GM13976 (cell line): ENCODE data around the gene CCNI.

ENCODE experiments used
- DNase-seq: peaks from one replicate; pipeline ENCODE4 v3.0.0; 2012; ENCODE audit warnings: low spot score
- in situ Hi-C: fragments of 300-500 bp; cut with MboI; formaldehyde crosslinking; loops from one replicate; pipeline ENCODE4 v1.12.0; 2022; ENCODE audit warnings: low sequenced_read_pairs, mixed read lengths, inconsistent platforms; ENCODE audit not compliant: unreplicated experiment
- TF ChIP-seq, protein P1 (sequence below): IDR thresholded peaks from 2 replicates; pipeline ENCODE4 v1.5.1; 2012; ENCODE audit warnings: borderline replicate concordance, mild to moderate bottlenecking; ENCODE audit not compliant: insufficient read depth; ENCODE audit errors: extremely low read depth, missing control alignments, control extremely low read depth

Gene CCNI

DNA sequence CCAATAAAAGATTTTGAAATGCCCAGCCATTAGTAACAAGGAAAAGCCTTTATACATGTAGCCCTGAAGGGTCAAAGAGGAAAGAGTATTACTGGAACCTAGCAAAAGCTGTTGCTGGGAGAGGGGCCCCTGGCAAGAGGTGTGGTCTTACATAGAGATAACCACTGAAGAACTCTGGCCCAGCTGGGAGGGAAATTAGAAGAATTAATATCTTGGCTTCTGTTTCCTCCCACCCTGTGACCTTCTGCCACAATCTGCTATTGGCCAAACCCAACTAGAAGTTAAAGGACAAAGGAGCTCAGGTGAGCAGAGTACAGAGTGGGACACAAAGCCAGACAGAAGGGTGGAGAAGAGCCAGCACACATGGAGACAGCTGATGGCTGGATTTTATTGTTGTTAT lies 41.9 kb upstream of the CCNI start:
- TF ChIP-seq, protein P1, sequence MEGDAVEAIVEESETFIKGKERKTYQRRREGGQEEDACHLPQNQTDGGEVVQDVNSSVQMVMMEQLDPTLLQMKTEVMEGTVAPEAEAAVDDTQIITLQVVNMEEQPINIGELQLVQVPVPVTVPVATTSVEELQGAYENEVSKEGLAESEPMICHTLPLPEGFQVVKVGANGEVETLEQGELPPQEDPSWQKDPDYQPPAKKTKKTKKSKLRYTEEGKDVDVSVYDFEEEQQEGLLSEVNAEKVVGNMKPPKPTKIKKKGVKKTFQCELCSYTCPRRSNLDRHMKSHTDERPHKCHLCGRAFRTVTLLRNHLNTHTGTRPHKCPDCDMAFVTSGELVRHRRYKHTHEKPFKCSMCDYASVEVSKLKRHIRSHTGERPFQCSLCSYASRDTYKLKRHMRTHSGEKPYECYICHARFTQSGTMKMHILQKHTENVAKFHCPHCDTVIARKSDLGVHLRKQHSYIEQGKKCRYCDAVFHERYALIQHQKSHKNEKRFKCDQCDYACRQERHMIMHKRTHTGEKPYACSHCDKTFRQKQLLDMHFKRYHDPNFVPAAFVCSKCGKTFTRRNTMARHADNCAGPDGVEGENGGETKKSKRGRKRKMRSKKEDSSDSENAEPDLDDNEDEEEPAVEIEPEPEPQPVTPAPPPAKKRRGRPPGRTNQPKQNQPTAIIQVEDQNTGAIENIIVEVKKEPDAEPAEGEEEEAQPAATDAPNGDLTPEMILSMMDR: no peak
- in situ Hi-C loops: no loop called here
- DNase-seq: no peak

DNA sequence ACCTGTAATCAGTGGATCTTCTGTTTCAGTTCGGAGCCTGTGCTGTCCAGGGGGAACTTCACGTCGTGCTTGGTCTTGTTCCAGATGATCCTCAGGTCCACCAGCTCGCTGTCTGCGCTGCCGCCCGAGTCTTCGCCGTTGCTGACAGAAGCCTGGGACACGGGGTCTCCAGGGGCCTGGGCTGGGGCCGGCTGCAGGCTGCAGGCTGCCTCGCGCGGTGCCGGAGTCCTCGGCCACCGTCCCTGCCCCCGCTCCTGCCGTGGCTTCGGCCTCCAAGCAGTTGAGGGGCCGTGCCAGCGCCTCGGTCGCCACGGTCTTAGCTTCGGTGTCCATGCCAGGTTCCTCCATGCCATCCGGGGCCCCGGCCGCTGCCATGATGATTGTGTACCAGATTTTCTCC lies 37.3 kb upstream of the CCNI start:
- DNase-seq: no peak
- TF ChIP-seq, protein P1: no peak
- in situ Hi-C loops: no loop called here

DNA sequence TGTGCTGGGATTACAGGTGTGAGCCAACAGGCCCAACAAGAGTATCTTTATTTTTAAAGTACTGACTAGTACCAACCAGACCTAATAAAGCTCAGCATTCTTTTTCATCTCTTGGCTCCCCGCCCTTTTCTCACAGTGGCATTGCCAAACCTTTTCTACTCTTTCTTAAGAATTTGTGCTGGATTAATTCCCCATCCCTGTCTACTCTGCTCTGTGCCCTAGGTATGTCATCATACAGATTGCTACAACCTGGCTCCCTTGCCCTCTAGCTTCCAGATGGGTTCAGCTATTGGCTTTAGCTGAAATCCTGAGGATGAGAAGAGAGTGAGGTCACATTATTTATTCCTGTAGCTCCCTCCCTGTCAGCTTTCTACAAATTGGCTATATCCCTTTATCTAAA lies 34.9 kb upstream of the CCNI start:
- TF ChIP-seq, protein P1: no peak
- DNase-seq: no peak
- in situ Hi-C loops: no loop called here

DNA sequence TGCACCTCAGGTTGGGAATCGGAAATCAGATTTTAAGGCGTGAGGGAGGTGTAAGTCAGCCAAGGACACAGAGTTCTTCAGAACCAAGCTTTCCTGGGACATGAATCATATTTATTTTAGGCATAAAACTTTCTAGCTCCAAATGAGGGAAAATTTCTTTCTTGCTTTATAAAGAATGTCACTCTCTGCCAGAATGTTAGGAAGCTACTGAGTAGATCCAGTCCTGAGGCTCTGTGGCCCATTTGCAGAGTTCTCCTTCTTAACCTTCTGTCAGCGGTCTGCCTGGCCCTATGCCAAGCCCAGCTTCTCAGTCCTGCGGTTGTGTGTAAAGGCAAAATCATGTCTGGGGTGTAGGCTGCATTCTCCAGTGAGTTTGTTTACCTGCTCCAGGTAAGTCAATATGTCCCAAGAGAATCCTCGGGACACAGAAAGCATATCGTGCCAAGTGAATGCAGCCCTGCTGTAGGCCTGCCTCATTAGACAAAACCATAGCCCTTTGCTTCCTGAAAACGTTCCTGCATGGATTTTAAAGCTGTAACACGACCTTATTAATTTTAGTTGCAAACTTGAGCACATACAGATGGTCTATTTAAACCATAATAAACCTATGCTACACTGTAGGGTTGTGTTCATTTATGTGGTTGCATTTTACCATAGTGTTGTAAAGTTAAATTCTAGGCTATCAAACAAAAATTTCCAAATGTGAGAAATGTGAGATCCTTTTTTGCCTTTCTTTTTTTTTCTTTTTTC lies 29.2 kb upstream of the CCNI start:
- DNase-seq: no peak
- in situ Hi-C loops: no loop called here
- TF ChIP-seq, protein P1: no peak

DNA sequence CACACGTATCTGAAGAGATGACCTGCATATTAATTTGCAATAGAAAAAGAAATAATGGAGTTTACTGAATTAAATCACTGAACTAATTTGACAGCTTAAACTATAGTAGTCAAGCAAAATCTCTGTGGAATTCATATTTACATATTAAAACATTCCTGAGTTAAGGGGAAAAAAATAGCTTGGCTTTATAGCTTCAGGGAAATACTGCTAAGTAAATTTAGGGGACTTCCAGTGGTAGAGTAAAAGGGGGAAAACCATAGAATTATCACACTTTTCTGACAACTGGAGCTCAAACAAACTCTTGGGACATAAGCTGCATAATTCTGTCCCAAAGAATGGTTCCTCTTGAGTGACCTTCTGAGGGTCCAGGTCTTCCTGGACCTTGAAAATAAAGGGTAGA lies 28.6 kb upstream of the CCNI start:
- in situ Hi-C loops: no loop called here
- TF ChIP-seq, protein P1: no peak
- DNase-seq: no peak

DNA sequence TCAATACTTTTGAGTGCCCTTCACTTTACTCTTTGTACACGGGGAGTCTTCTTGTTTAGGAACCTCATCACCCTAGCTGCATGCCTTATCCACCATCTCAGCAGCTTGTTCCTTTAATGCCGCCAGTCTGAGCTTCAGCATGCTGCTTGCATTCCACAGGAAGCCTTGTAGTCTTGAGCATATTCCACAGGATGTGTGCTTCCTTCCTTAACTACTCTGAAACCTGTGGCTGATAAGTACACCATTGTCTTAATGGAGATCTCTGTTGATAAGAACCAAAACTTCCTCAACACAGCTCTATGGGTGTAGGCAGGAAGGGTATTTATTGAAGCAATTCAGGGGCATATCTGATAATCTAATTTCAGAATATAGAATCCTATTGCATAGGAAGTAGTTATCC lies 24.4 kb upstream of the CCNI start:
- in situ Hi-C loops: no loop called here
- TF ChIP-seq, protein P1: no peak
- DNase-seq: no peak
